HL-60 (cell line): ENCODE measurements around the gene SMCO1.
"Not testable (repeated sequence)": the region's sequence is repeated elsewhere in the genome, so short reads cannot be mapped to it uniquely, and the experiment has no call there.

Experiments used
- DNase-seq, 2 experiments: peaks; one replicate each; pipeline ENCODE4 v3.0.0-alpha.2; 2010 to 2020; ENCODE audit warnings: low read depth in 1 of 2, low spot score in 1 of 2
- H3K27ac ChIP-seq: fragments of 250-450 bp; sonication (Bioruptor Pico); replicated peaks from 2 replicates; pipeline ENCODE4 v1.5.1; 2020; ENCODE audit warnings: mild to moderate bottlenecking, moderate library complexity
- H3K27me3 ChIP-seq: fragments of 250-450 bp; sonication (Bioruptor Pico); 2 replicates; pipeline ENCODE4 v1.5.1; 2021; ENCODE audit warnings: mild to moderate bottlenecking, moderate library complexity; ENCODE audit not compliant: insufficient read depth, poor library complexity, severe bottlenecking
- H3K4me3 ChIP-seq: replicated peaks from 2 replicates; pipeline ENCODE4 v1.5.1; 2011; ENCODE audit warnings: mild to moderate bottlenecking, control low read depth, low read length; ENCODE audit not compliant: insufficient read depth
- CTCF ChIP-seq: IDR thresholded peaks from one replicate; pipeline ENCODE4 v1.5.1; 2011; ENCODE audit warnings: low read length, control low read depth, inconsistent platforms; ENCODE audit not compliant: insufficient read depth
- GABPA ChIP-seq: IDR thresholded peaks from 2 replicates; pipeline ENCODE4 v1.6.1; 2012; ENCODE audit warnings: low read depth
- POLR2AphosphoS5 ChIP-seq: IDR thresholded peaks from 2 replicates; pipeline ENCODE4 v1.6.1; 2012; ENCODE audit warnings: low read depth
- REST ChIP-seq: IDR thresholded peaks from 2 replicates; pipeline ENCODE4 v1.6.1; 2012; ENCODE audit warnings: low read depth; ENCODE audit not compliant: insufficient replicate concordance
- SPI1 ChIP-seq: IDR thresholded peaks from 2 replicates; pipeline ENCODE4 v1.6.1; 2012; ENCODE audit warnings: low read depth, mild to moderate bottlenecking, borderline replicate concordance

The SMCO1 gene

GRCh38 chr3:196554205-196554604, 39.1 kb upstream of the SMCO1 start:
- Histone ChIP-seq H3K4me3 (no peak overlapping the region), H3K27me3 (no peaks in the 10 kb centered on the region), H3K27ac (peak overlapping the region; percentile 74)
- peak in 1 of 2 experiments; percentile 76 for DNase-seq
- no peak for TF ChIP-seq CTCF
- no peak for TF ChIP-seq REST
- TF ChIP-seq SPI1, result peak; percentile 87
- 0 out of 2 replicates have a peak, but pooled peaks have one; percentile 26 for TF ChIP-seq POLR2AphosphoS5

GRCh38 chr3:196553551-196553950, 38.4 kb upstream of the SMCO1 start:
- Histone ChIP-seq H3K4me3 (no peak overlapping the region), H3K27ac (peak overlapping the region; percentile 74), H3K27me3 (no peaks in the 10 kb centered on the region)
- TF ChIP-seq REST, result no peak
- no peak for TF ChIP-seq POLR2AphosphoS5
- no peak for TF ChIP-seq SPI1
- no peak for TF ChIP-seq GABPA
- TF ChIP-seq CTCF, result no peak
- DNase-seq, result no peak

- Histone ChIP-seq H3K27ac (no peak overlapping the region), H3K4me3 (no peak overlapping the region), H3K27me3 (no peaks in the 10 kb centered on the region)
- no peak for DNase-seq
- TF ChIP-seq REST (no peak), POLR2AphosphoS5 (no peak), CTCF (no peak), GABPA (no peak), SPI1 (no peak)
These were observed 37.1 kb upstream of the SMCO1 start for GRCh38 chr3:196552253-196552652.

- not testable (repeated sequence) for H3K4me3 ChIP-seq, H3K27ac ChIP-seq, DNase-seq, H3K27me3 ChIP-seq
These were observed 35.0 kb upstream of the SMCO1 start for GRCh38 chr3:196550172-196550571.

- not testable (repeated sequence) for H3K27me3 ChIP-seq, H3K27ac ChIP-seq, DNase-seq, H3K4me3 ChIP-seq
These were observed 34.2 kb upstream of the SMCO1 start for GRCh38 chr3:196549312-196549711.
